Effector memory CD4-positive, alpha-beta T cell (primary cell): ENCODE data around the gene RNF167.
"Not testable (repeated sequence)": the region's sequence is repeated elsewhere in the genome, so short reads cannot be mapped to it uniquely, and the experiment has no call there.

Experiments
- DNase-seq, 3 donors: peaks; one replicate each; pipeline ENCODE4 v3.0.0-alpha.2; 2020
- H3K27ac ChIP-seq: 2 replicates; pipeline ENCODE4 v1.7.0; 2013; ENCODE audit warnings: mild to moderate bottlenecking, low read length, moderate library complexity; ENCODE audit not compliant: insufficient read depth, poor library complexity, severe bottlenecking
- H3K27me3 ChIP-seq: replicated peaks from 2 replicates; pipeline ENCODE4 v1.7.0; 2013; ENCODE audit warnings: mild to moderate bottlenecking, low read length; ENCODE audit not compliant: insufficient read depth, control insufficient read depth, poor library complexity, severe bottlenecking
- H3K36me3 ChIP-seq: 2 replicates; pipeline ENCODE4 v1.7.0; 2013; ENCODE audit warnings: mild to moderate bottlenecking, low read length, moderate library complexity; ENCODE audit not compliant: control insufficient read depth, insufficient read depth
- H3K4me1 ChIP-seq: 2 replicates; pipeline ENCODE4 v1.7.0; 2013; ENCODE audit warnings: low read length, mild to moderate bottlenecking; ENCODE audit not compliant: control insufficient read depth, insufficient read depth, poor library complexity, severe bottlenecking
- H3K4me3 ChIP-seq: 2 replicates; pipeline ENCODE4 v1.7.0; 2013; ENCODE audit warnings: low read length, low read depth, mild to moderate bottlenecking; ENCODE audit not compliant: insufficient read depth, poor library complexity, severe bottlenecking
- H3K9me3 ChIP-seq: 2 replicates; pipeline ENCODE4 v1.7.0; 2013; ENCODE audit warnings: mild to moderate bottlenecking, low read length, moderate library complexity; ENCODE audit not compliant: control insufficient read depth

The RNF167 gene

GRCh38 chr17:4926577-4927335 lies 13.3 kb upstream of the RNF167 start:
- DNase-seq, H3K27me3 ChIP-seq, H3K4me3 ChIP-seq, H3K4me1 ChIP-seq, H3K27ac ChIP-seq, H3K36me3 ChIP-seq, H3K9me3 ChIP-seq: not testable (repeated sequence)

- Histone ChIP-seq H3K36me3 (no peaks in the 10 kb centered on the region), H3K4me3 (no peak overlapping the region), H3K9me3 (no peaks in the 10 kb centered on the region), H3K27ac (no peak overlapping the region), H3K4me1 (peaks cover 3% of the 10 kb centered on the region), H3K27me3 (no peaks in the 10 kb centered on the region)
- DNase-seq: no peak
Observed at GRCh38 chr17:4928881-4929280, 11.2 kb upstream of the RNF167 start.

GRCh38 chr17:4931963-4932362 lies 8.1 kb upstream of the RNF167 start, which contains the start of gene GP1BA:
Gene GP1BA, plus strand, starts transcription at chr17:4932277. Its CDS starts 328 bp downstream, at chr17:4932605.
- no peaks in the 10 kb centered on the region for H3K9me3 ChIP-seq
- no peak for DNase-seq
- H3K27me3 ChIP-seq: no peaks in the 10 kb centered on the region
- no peak within 1 kb of the TSS for H3K27ac ChIP-seq
- no peak within 1 kb of the TSS for H3K4me3 ChIP-seq
- H3K4me1 ChIP-seq: peaks cover 11% of the 10 kb centered on the region
- H3K36me3 ChIP-seq: peaks cover 8% of the 10 kb centered on the region

GRCh38 chr17:4932756-4933155 lies 7.3 kb upstream of the RNF167 start:
- no peak for DNase-seq
- H3K4me3 ChIP-seq: no peak overlapping the region
- H3K4me1 ChIP-seq: peaks cover 11% of the 10 kb centered on the region
- H3K27ac ChIP-seq: no peak overlapping the region
- peaks cover 16% of the 10 kb centered on the region for H3K36me3 ChIP-seq
- H3K27me3 ChIP-seq: no peaks in the 10 kb centered on the region
- no peaks in the 10 kb centered on the region for H3K9me3 ChIP-seq

GRCh38 chr17:4933646-4934045 lies 6.4 kb upstream of the RNF167 start:
- Histone ChIP-seq H3K4me3 (no peak overlapping the region), H3K27me3 (no peaks in the 10 kb centered on the region), H3K4me1 (peaks cover 15% of the 10 kb centered on the region), H3K36me3 (peaks cover 22% of the 10 kb centered on the region), H3K27ac (no peak overlapping the region), H3K9me3 (no peaks in the 10 kb centered on the region)
- no peak for DNase-seq

GRCh38 chr17:4934173-4934979 lies 5.7 kb upstream of the RNF167 start:
- peaks cover 22% of the 10 kb centered on the region for H3K4me1 ChIP-seq
- H3K27me3 ChIP-seq: no peaks in the 10 kb centered on the region
- H3K36me3 ChIP-seq: peaks cover 22% of the 10 kb centered on the region
- no peak for DNase-seq
- H3K27ac ChIP-seq: no peak overlapping the region
- H3K9me3 ChIP-seq: no peaks in the 10 kb centered on the region
- no peak overlapping the region for H3K4me3 ChIP-seq

GRCh38 chr17:4935650-4936049 lies 4.4 kb upstream of the RNF167 start:
- H3K27ac ChIP-seq: no peak overlapping the region
- peaks cover 22% of the 10 kb centered on the region for H3K36me3 ChIP-seq
- no peaks in the 10 kb centered on the region for H3K27me3 ChIP-seq

GRCh38 chr17:4936436-4936835 lies 3.6 kb upstream of the RNF167 start:
- no peak overlapping the region for H3K27ac ChIP-seq
- peaks cover 22% of the 10 kb centered on the region for H3K36me3 ChIP-seq
- DNase-seq: no peak
- H3K4me3 ChIP-seq: no peak overlapping the region
- peaks cover 22% of the 10 kb centered on the region for H3K4me1 ChIP-seq
- no peaks in the 10 kb centered on the region for H3K27me3 ChIP-seq
- no peaks in the 10 kb centered on the region for H3K9me3 ChIP-seq

More at GRCh38 chr17:4935650-4936049, 4.4 kb upstream of the RNF167 start:
- no peaks in the 10 kb centered on the region for H3K9me3 ChIP-seq
- no peak overlapping the region for H3K4me3 ChIP-seq
- peaks cover 22% of the 10 kb centered on the region for H3K4me1 ChIP-seq
- DNase-seq: no peak

- Histone ChIP-seq H3K4me3 (no peak overlapping the region), H3K4me1 (peaks cover 29% of the 10 kb centered on the region), H3K36me3 (peaks cover 26% of the 10 kb centered on the region), H3K9me3 (no peaks in the 10 kb centered on the region), H3K27me3 (no peaks in the 10 kb centered on the region), H3K27ac (no peak overlapping the region)
- no peak for DNase-seq
Observed at GRCh38 chr17:4937553-4937952, 2.5 kb upstream of the RNF167 start.

GRCh38 chr17:4938069-4938491 lies 2.0 kb upstream of the RNF167 start:
- no peaks in the 10 kb centered on the region for H3K9me3 ChIP-seq
- DNase-seq: no peak
- no peak overlapping the region for H3K27ac ChIP-seq
- H3K27me3 ChIP-seq: no peaks in the 10 kb centered on the region
- H3K4me1 ChIP-seq: peaks cover 34% of the 10 kb centered on the region
- H3K36me3 ChIP-seq: peaks cover 30% of the 10 kb centered on the region
- H3K4me3 ChIP-seq: no peak overlapping the region
